GM19043 (cell line): ENCODE data around the gene LSM5.
"Not testable (repeated sequence)": the region's sequence is repeated elsewhere in the genome, so short reads cannot be mapped to it uniquely, and the experiment has no call there.

Experiments
- ATAC-seq: cut with Tn5 transposase; IDR thresholded peaks from one replicate; pipeline ENCODE4 v1.9.1; 2021; ENCODE audit warnings: low read depth; ENCODE audit not compliant: unreplicated experiment

LSM5 gene

DNA sequence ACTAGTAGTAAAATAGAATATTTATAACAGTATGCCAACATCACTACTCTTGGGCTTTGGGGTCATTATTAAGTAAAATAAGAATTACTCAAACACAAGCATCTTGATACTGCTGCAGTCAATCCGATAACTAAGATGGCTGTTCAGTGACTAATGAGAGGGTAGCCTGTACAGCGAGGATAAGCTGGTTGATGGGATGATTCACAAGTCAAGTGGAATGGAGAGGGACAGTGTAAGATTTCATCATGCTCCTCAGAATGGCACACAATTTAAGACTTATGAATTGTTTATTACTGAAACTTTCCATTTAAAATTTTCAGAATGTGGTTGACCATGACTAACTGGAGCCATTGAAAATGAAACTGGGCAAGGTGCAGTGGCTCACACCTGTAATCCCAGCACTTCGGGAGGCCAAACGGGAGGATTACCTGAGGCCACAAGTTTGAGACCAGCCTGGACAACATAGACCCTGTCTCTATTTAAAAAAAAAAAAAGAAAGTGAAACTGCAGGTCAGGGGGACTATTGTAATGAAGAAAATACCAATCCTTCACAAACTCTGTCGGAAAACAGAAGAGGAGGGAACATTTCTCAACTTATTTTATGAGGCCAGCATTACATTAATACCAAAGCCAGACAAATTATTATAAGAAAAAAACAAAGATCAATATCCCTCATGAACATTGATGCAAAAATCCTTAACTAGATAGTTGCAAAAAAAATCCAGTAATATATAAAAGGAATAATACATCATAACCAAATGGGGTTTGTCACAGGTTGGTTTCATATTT is 16.3 kb upstream of the LSM5 start:
- peak; percentile 64 for ATAC-seq

GRCh38 chr7:32502728-32503127 is 12.5 kb upstream of the LSM5 start:
- ATAC-seq, result no peak

DNA sequence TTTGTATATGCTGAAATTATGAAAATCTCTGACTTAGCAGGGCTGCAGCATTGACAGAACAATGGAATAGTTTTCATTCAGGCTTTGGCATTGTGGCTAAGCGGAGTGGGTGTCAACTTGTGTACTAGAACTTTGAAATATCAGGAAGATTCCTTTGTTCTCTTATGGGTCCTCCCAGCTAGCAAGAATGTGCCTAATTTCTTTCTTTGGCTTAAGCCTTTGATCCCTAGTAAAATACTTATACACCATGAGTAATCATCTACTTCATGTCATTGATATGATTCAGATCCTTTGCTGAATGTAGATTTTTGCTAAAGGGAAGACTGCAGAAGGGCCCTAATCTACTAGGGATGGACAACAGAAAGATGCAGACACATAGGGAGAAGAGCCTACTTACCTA is 11.3 kb upstream of the LSM5 start:
- no peak for ATAC-seq

DNA sequence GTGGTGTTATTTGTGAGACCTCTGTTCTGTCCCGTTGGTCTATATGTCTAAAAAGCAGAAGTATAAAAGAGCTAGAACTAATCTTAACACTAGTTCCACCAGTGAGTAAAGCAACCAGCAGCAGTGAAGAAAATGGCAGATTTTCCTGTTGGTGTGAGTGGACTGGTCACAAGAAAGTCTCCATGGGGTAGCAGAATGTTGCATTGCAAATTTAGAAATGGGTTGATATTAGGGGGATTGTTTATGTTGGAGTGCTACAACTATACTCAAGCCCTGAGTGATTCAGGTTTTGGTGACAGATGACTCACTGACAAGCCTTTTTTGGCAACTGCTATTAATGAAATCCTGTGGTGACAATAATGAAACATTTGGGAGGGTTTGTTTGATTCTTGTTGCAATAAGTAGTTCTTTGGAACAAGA is 10.8 kb upstream of the LSM5 start:
- peak; percentile 69 for ATAC-seq

DNA sequence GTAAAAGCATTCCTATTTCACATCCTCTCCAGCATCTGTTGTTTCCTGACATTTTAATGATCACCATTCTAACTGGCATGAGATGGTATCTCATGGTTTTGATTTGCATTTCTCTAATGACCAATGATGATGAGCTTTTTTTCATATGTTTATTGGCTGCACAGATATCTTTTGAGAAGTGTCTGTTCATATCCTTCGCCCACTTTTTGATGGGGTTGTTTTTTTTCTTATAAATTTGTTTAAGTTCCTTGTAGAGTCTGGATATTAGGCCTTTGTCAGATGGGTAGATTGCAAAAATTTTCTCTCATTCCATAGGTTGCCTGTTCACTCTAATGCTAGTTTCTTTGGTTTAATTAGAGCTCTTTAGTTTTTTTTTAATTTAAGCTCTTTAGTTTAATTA is 10.0 kb upstream of the LSM5 start:
- ATAC-seq, result not testable (repeated sequence)

DNA sequence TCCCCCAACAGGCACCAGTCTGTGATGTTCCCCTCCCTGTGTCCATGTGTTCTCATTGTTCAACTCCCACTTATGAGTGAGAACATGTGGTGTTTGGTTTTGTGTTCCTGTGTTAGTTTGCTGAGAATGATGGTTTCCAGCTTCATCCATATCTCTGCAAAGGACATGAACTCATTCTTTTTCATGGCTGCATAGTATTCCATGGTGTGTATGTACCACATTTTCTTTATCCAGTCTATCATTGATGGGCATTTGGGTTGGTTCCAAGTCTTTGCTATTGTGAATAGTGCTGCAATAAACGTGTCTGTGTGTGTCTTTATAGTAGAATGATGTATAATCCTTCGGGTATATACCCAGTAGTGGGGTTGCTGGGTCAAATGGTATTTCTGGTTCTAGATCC is 9.6 kb upstream of the LSM5 start:
- not testable (repeated sequence) for ATAC-seq

DNA sequence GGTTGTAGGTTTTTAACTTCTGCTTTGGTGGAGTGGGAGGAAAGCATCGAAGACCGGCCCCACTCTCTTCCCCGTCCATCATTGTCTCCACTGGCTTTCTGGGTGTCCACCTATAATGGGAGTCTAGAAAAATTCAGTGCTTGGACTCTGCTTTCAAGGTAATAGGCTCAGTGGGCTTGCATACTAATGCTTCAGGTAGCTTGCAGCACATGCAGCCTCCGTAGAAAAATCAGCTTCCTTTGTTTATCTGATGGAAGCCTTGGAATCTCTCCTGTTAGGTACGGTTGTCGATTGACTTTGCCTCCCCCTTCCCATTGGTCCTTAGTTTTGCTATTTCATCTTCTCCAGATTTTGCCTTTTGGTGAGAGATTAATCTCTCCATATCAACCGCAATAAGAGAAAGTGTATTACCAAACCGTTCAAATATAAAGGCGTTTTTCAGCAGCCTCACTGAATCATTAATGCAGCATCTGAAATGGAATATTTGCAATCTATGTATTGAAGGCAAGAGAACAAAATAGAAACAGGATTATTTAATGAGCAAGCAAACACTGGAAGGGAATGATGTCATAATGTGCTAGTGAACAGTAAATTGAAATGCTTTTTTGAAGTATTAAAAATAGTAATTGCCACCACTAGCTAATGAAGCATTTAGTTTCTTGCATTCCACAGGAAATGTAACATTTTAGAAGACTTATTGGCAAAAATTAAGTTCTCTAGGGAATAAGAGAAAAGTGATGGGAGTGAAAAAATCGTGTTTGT is 6.1 kb upstream of the LSM5 start:
- ATAC-seq, result peak; percentile 0

GRCh38 chr7:32495298-32496051 is 5.3 kb upstream of the LSM5 start, which contains the start of gene AVL9:
TSS of gene AVL9 (plus strand) at chr7:32495489. CDS start at chr7:32495710, 221 bp downstream.
- peak; percentile 89 for ATAC-seq

- peak; percentile 5 for ATAC-seq
Measured at GRCh38 chr7:32494946-32495297, 4.7 kb upstream of the LSM5 start.

DNA sequence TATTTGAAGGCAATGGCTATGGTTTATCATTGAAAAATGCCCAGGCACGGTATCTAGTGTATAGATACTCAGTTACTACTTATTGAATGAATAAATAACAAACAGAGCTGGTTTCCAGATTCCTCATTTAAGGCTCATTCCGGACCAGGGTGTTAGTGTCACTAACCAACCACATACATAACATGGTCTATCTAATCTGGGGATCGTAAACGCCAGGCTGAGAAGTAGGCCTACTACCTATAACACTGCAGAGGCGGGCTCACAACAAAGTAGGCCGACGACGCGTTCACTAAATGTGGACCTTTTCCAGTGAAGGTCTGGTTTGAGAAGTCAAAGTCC is 423 bp downstream of the LSM5 start:
- no peak for ATAC-seq

- no peak for ATAC-seq
Measured at GRCh38 chr7:32481921-32482320, 8.3 kb downstream of the LSM5 start.

- ATAC-seq, result no peak
Measured at GRCh38 chr7:32481176-32481575, 9.0 kb downstream of the LSM5 start.

- ATAC-seq, result no peak
Measured at GRCh38 chr7:32479574-32480200, 10.5 kb downstream of the LSM5 start.

DNA sequence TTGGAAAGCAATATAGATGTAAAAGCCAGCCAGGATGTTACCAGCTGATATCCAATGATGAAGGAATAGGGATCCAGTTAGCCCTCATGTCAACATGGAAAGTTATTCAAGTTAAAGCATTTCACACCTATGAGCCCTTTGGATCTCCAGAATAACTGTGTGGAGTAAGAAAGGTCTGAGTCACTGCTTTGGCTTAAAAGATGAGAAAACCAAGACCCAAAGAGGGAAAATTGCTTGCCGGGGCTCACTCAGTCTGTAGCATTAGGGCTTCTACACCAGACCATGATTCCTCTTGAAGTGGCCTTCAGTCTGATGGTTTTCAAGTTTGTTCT is 12.6 kb downstream of the LSM5 start:
- ATAC-seq, result no peak

DNA sequence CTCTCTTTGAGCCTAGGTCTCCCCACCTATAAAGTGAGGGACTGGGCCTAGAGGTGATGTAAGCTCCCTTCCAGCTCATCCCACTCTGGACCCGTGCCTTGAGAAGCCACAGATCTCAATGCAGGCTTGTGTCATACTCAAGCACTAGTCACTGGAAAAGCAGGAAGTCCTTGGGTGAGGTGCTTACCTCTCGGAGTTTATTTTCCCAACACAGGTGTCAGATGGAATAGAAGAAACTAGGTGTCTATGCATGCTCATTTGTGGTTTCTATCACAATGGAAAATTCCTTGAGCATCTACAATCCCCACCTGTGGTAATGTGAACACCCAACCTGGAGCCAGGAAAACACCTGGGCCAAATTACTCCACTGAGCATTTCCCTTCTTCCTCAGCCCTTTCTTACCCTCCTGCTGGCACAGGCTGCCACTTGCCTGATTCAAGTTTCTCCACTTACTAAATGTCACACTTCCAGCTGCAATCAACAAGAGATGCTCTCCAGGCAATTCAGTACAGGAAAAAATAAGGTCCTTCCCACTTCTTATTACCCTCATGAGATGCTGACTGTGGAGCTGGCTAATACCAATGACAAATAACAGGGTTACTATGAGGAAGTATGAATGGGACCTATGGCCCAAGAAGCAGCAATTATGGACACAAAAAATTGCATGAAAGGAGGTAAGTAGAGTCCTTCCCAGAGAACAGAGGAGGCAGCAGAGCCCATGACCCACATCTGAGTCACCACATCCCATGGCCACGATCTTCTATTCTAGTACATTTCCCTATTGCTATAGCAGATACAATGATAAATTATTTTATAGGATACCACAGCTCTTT is 13.1 kb downstream of the LSM5 start:
- no peak for ATAC-seq

- no peak for ATAC-seq
Measured at GRCh38 chr7:32474008-32474407, 16.2 kb downstream of the LSM5 start.

DNA sequence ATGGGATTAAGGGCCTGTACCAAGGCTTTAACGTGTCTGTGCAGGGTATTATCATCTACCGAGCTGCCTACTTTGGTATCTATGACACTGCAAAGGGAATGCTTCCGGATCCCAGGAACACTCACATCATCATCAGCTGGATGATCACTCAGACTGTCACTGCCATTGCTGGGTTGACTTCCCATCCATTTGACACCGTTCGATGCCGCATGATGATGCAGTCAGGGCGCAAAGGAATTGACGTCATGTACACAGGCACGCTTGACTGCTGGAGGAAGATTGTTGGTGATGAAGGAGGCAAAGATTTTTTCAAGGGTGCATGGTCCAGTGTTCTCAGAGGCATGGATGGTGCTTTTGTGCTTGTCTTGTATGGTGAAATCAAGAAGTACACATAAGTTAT is 18.2 kb downstream of the LSM5 start:
- no peak for ATAC-seq

- no peak for ATAC-seq
Measured at GRCh38 chr7:32470871-32471270, 19.3 kb downstream of the LSM5 start.

DNA sequence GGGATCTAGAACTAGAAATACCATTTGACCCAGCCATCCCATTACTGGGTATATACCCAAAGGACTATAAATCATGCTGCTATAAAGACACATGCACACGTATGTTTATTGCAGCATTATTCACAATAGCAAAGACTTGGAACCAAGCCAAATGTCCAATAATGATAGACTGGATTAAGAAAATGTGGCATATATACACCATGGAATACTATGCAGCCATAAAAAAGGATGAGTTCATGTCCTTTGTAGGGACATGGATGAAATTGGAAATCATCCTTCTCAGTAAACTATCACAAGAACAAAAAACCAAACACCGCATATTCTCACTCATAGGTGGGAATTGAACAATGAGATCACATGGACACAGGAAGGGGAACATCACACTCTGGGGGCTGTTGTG is 20.2 kb downstream of the LSM5 start:
- ATAC-seq, result not testable (repeated sequence)
